Airway epithelial cell (primary cell): Measurements from ENCODE around the gene MACO1. TPM values are rescaled to one million over a fixed set of nuclear protein-coding genes. Genes with fewer than 3 reads are reported as not detected.

ENCODE experiments used
- total RNA-seq: library from RNA; depleted of rRNA; stranded (reverse); fragments of >200 nt; gene quantifications from 2 replicates; pipeline ENCODE4 v1.2.3, GENCODE V29; 2015

Gene MACO1
- total RNA-seq: 12.9 and 13.2 TPM in 2 replicates

DNA sequence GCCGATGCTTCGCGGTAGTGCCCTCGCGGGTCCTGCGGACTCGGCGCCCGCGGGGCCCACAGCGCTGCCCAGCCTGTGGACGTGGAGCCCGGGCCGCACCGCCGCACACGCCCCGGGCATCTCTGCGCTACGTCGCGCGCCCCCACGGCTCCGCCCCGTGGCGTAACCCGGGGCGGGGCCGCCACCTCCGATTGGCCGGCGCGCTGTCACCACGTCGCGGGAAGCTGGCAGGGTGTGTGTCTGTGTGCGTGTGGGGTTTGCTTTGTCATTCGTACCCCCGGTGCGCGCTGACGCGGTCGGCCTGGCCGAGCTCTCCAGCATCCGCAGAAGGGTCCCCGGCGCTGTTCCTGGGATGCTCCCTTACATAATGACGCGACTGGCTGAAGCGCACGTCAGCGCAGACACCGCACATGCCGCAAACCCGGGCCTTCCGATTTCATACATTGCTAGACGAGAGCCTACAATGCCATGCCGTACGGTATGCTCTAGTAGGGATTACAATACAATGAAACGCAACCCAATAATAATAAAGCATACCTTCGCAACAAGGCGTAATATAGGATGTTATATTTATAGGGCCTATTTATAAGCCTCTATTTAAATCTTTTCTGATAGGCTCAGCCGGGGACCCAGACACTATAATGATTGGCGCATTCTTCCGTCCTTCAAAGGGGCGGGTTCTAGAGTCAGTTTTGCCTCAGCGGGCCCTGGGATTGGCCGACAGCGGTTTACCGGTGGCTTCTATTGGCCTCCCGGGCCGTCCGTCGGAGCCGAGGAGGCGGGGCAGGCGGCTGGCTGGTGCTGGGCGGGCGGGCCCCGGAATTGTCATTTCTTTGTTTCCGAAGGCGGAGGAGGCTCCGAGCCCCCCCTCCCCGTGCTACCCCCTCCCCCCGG, at the start of gene MACO1:
Gene MACO1 (plus strand): TSS at position 825 of the 894 bp plus-strand sequence. CDS start 202 bp downstream, outside the sequence.

GRCh38 chr1:25420715-25421114, 10.0 kb upstream of the MACO1 start, which contains the start of gene RHCE:
RHCE (minus strand) TSS chr1:25420825; CDS start chr1:25420786, 39 bp downstream.

GRCh38 chr1:25543425-25544242, 112.9 kb downstream of the MACO1 start, which contains the start of gene LDLRAP1:
LDLRAP1 (plus strand) TSS chr1:25543606; CDS start chr1:25543699, 93 bp downstream.

Other genes starting within 250 kb of the MACO1 start
- gene SYF2, start 198.4 kb upstream of the MACO1 start, total RNA-seq: 27.4 and 29.1 TPM in 2 replicates
- 30.0 and 35.7 TPM in 2 replicates for gene RSRP1, start 183.4 kb upstream of the MACO1 start, total RNA-seq
- gene RHD, start 158.4 kb upstream of the MACO1 start, total RNA-seq: not detected in 2 replicates
- gene TMEM50A, start 92.6 kb upstream of the MACO1 start, total RNA-seq: 74.2 and 106 TPM in 2 replicates
- gene RHCE, start 10.1 kb upstream of the MACO1 start, total RNA-seq: 0.14 and 0.21 TPM in 2 replicates
- gene LDLRAP1, start 112.7 kb downstream of the MACO1 start, total RNA-seq: 33.9 and 34.5 TPM in 2 replicates
- 0.65 and 1.1 TPM in 2 replicates for gene MAN1C1, start 185.9 kb downstream of the MACO1 start, total RNA-seq